ENCODE results near the gene NDUFS4.
"Not testable (repeated sequence)": the region's sequence is repeated elsewhere in the genome, so short reads cannot be mapped to it uniquely, and the experiment has no call there.

NDUFS4 gene

GRCh38 chr5:53645078-53645477 is 84.6 kb downstream of the NDUFS4 start:
- no peak overlapping the region for H3K27ac ChIP-seq
- TF ChIP-seq ZFX (IDR thresholded peaks at IDR 0.05; ENCODE audit: borderline replicate concordance): no peak
- TF ChIP-seq, protein P1, sequence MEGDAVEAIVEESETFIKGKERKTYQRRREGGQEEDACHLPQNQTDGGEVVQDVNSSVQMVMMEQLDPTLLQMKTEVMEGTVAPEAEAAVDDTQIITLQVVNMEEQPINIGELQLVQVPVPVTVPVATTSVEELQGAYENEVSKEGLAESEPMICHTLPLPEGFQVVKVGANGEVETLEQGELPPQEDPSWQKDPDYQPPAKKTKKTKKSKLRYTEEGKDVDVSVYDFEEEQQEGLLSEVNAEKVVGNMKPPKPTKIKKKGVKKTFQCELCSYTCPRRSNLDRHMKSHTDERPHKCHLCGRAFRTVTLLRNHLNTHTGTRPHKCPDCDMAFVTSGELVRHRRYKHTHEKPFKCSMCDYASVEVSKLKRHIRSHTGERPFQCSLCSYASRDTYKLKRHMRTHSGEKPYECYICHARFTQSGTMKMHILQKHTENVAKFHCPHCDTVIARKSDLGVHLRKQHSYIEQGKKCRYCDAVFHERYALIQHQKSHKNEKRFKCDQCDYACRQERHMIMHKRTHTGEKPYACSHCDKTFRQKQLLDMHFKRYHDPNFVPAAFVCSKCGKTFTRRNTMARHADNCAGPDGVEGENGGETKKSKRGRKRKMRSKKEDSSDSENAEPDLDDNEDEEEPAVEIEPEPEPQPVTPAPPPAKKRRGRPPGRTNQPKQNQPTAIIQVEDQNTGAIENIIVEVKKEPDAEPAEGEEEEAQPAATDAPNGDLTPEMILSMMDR (IDR thresholded peaks at IDR 0.05): no peak

DNA sequence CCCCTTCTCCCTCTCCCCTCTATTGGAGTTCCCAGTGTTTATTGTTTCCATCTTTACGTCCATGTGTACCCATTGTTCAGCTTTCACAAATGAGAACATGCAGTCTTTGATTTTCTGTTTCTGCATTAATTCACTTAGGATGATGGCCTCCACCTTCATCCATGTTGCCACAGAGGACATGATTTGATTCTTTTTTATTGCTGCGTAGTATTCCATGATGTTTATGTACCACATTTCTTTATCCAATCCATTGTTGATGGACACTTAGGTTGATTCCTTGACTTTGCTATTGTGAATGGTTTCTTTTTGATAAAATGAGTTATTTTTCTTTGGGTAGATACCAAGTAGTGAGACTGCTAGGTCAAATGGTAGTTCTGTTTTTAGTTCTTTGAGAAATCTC is 88.9 kb downstream of the NDUFS4 start:
- TF ChIP-seq ZFX (IDR thresholded peaks at IDR 0.05; ENCODE audit: borderline replicate concordance): no peak
- TF ChIP-seq, protein P1 (IDR thresholded peaks at IDR 0.05): no peak
- H3K27ac ChIP-seq: no peak overlapping the region

DNA sequence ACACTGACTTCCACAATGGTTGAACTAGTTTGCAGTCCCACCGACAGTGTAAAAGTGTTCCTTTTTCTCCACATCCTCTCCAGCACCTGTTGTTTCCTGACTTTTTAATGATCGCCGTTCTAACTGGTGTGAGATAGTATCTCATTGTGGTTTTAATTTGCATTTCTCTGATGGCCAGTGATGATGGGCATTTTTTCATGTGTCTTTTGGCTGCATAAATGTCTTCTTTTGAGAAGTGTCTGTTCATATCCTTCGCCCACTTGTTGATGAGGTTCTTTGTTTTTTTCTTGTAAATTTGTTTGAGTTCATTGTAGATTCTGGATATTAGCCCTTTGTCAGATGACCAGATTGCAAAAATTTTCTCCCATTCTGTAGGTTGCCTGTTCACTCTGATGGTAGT is 100.1 kb downstream of the NDUFS4 start:
- H3K27ac ChIP-seq: not testable (repeated sequence)

DNA sequence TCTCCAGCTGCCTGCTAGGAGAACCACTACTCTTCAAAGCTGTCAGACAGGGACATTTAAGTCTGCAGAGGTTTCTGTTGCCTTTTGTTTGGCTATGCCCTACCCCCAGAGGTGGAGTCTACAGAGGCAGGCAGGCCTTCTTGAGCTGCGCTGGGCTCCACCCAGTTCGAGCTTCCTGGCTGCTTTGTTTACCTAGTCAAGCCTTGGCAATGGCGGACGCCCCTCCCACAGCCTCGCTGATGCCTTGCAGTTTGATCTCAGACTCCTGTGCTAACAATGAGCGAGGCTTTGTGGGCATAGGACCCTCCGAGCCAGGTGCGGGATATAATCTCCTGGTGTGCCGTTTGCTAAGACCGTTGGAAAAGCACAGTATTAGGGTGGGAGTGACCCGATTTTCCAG is 104.9 kb downstream of the NDUFS4 start:
- H3K27ac ChIP-seq: not testable (repeated sequence)

DNA sequence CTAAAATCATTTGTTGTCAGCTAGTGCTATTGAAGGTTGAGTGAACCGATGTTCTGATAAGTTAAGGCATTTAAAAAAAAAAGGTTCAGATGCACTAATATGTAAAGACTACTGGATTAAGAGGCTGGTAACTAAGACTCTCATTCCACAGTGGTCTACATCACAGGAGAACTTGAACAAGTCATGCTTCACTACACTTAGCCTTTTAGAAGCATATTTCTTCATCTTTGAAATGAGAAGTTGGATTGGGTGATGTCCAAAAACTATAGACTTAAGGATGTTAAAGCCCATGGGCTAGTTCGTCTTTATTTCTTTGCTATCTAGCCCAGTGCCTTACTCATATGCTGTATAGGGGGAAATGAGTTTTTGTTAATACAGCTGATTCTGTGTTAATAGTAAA is 107.2 kb downstream of the NDUFS4 start:
- no peak overlapping the region for H3K27ac ChIP-seq
- no peak for TF ChIP-seq ZFX (IDR thresholded peaks at IDR 0.05; ENCODE audit: borderline replicate concordance)
- TF ChIP-seq, protein P1 (IDR thresholded peaks at IDR 0.05): no peak

DNA sequence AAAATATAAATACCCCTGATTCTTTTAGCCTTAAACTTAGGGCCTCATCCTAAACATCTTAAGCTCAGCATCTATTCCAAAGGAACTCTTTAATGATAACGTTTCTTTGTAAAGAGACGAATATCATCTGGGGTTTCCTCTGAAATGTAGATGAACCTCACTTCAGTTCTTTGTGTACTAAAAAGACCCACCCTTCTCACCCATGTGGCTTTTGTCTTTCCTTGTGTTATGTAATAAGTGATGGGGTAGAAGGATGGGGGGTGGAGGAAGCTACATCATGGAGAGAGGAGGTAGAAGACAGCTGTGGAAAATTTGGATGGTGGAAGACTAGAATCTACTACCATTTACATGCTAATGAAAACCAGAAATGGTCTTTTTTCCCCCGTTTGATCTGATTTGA is 111.0 kb downstream of the NDUFS4 start:
- TF ChIP-seq, protein P1 (IDR thresholded peaks at IDR 0.05): no peak
- TF ChIP-seq ZFX (IDR thresholded peaks at IDR 0.05; ENCODE audit: borderline replicate concordance): no peak
- H3K27ac ChIP-seq: no peak overlapping the region

GRCh38 chr5:53674121-53674520 is 113.7 kb downstream of the NDUFS4 start:
- TF ChIP-seq, protein P1 (IDR thresholded peaks at IDR 0.05): no peak
- TF ChIP-seq ZFX (IDR thresholded peaks at IDR 0.05; ENCODE audit: borderline replicate concordance): no peak
- no peak overlapping the region for H3K27ac ChIP-seq

DNA sequence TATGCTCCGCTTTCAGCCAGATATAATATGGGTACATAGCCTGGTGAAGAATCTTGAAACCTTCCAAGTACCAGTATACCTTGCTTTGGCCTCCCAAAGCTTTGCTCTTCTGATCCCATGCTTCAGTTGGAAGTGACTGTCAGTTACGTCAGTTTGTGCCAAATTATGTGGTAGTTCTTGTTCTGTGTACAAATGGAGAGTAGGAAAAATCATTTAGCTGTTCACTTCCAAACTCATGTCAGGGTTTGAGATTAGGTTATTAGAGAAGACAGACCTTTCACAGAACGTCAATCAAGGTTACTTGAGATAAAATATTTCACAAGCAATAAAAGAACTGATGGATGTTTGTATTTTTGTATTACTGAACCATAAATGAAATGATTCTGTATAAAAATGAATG is 117.2 kb downstream of the NDUFS4 start:
- H3K27ac ChIP-seq: no peak overlapping the region
- TF ChIP-seq, protein P1 (IDR thresholded peaks at IDR 0.05): no peak
- TF ChIP-seq ZFX (IDR thresholded peaks at IDR 0.05; ENCODE audit: borderline replicate concordance): no peak

Data from 22Rv1 (cell line).